Stimulated activated CD4-positive, alpha-beta T cell treated with anti-CD3 and anti-CD28 coated beads, Interleukin-1b, Interleukin-23, amount 100 ng/mL, for 4 hours (primary cell): ENCODE data around the gene ABCA7.

ENCODE experiments used
- DNase-seq, 2 donors: peaks; one replicate each; pipeline ENCODE4 v3.0.0-alpha.2; 2020; ENCODE audit warnings: low read depth in 2 of 2

ABCA7 gene

DNA sequence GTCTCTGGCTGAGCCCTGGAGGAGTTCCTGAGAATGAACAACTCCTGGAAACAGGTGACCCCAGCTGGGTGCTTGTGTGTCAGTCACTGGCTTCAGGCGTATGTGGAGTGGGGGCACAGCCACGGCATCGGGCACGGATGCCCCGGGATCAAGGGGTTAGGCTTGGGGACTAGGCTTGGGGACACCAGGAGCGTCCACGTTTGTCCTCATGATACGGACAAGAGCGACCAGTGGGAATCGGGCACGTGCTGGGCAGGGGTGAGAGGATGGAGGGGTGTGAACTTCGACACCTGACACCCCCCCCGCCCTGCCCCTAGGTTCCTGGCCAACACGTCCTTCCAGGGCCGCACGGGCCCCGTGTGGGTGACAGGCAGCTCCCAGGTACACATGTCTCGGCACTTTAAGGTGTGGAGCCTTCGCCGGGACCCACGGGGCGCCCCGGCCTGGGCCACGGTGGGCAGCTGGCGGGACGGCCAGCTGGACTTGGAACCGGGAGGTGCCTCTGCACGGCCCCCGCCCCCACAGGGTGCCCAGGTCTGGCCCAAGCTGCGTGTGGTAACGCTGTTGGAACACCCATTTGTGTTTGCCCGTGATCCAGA, 35.6 kb upstream of the ABCA7 start:
- no peak for DNase-seq

DNA sequence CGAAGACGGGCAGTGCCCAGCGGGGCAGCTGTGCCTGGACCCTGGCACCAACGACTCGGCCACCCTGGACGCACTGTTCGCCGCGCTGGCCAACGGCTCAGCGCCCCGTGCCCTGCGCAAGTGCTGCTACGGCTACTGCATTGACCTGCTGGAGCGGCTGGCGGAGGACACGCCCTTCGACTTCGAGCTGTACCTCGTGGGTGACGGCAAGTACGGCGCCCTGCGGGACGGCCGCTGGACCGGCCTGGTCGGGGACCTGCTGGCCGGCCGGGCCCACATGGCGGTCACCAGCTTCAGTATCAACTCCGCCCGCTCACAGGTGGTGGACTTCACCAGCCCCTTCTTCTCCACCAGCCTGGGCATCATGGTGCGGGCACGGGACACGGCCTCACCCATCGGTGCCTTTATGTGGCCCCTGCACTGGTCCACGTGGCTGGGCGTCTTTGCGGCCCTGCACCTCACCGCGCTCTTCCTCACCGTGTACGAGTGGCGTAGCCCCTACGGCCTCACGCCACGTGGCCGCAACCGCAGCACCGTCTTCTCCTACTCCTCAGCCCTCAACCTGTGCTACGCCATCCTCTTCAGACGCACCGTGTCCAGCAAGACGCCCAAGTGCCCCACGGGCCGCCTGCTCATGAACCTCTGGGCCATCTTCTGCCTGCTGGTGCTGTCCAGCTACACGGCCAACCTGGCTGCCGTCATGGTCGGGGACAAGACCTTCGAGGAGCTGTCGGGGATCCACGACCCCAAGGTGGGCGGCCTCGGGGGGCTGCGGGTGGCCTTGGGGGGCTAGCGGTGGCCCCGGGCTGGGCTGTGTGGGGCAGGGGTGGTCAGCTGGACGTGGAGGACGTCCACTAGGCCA, 34.9 kb upstream of the ABCA7 start:
- DNase-seq, result no peak

DNA sequence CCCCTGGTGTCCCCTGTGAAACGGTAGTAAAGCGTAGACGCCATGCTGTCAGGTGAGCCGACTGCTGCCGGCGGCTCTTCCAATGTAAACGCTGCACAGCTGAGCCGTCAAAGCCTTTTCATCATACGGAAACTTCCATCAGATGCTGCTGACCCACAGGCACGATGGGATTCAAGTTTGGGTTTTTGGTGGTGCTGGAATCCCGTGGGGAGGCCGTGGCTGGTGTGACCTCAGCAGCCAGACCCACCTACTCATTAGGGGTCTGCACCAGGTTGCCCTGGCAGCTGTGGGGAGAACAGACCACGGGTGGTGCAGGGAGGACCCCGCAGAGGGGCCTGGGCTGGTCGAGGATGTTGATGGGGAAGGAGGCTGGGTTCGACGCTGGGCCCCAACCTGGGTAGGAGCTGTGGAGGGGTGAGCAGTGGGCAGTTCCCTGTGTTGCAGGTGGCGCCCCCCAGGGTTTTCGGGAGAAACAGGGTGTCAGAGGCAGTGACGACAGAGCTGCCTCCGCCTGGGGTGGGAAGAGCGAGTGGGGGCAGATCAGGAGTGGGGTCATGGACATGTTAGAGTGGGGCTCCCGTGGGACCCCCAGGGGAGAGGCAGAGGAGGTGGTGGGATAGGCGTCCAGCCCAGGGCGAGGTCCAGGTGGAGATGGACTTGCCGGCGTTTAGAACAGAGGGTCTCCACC, 33.1 kb upstream of the ABCA7 start:
- no peak for DNase-seq

DNA sequence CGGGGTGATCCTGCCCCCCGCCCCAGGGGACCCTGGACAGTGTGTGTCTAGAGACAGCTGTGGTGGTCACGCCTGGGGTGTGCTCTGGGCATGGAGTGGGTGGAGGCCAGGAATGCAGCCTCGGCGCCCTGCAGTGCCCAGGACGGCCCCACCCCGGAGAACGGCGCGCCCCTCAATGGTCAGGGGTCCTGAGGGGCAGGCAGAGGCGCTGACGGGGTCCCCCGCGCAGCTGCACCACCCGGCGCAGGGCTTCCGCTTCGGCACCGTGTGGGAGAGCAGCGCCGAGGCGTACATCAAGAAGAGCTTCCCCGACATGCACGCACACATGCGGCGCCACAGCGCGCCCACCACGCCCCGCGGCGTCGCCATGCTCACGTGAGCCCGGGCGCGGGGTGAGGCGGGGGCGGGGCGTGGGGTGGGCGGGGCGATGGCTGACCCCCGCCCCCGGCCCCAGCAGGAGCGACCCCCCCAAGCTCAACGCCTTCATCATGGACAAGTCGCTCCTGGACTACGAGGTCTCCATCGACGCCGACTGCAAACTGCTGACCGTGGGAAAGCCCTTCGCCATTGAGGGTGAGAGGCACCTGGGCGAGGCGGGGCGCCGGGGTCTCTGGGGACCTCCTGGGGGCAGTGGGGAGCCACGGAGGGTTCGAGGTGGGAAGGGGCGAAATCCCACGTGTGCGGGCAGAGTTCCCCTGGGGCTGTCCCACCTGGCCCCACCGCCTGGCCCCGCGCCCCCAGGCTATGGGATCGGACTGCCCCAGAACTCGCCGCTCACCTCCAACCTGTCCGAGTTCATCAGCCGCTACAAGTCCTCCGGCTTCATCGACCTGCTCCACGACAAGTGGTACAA, 32.3 kb upstream of the ABCA7 start:
- no peak for DNase-seq

DNA sequence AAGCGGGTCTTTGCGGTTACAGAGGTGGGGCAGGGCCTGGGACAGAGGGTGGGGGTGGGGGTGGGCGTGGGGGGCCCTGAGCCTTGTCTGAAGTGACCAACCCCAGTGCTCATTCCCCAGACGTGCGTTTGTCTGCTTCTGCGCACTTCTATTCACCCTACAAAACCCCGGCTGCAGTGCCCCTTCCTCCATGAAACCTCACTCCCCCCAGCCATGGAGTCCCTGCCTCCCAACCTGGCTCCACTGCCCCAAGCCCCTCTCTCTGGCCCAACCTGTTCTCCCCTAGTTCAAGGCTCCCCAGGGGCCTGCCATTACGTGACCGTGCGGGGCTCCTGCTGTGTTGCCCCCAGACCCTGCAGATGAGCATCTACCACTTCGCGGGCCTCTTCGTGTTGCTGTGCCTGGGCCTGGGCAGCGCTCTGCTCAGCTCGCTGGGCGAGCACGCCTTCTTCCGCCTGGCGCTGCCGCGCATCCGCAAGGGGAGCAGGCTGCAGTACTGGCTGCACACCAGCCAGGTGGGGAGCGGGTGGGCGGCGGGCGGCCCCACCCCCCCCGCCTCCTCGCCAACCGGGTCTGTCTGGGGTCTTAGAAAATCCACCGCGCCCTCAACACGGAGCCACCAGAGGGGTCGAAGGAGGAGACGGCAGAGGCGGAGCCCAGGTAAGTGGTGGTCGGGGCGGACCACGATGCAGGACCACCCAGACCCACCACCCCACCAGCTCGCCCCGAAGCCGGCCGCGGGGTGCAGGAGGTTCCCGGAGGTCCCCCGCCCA, 31.5 kb upstream of the ABCA7 start:
- DNase-seq, result no peak

DNA sequence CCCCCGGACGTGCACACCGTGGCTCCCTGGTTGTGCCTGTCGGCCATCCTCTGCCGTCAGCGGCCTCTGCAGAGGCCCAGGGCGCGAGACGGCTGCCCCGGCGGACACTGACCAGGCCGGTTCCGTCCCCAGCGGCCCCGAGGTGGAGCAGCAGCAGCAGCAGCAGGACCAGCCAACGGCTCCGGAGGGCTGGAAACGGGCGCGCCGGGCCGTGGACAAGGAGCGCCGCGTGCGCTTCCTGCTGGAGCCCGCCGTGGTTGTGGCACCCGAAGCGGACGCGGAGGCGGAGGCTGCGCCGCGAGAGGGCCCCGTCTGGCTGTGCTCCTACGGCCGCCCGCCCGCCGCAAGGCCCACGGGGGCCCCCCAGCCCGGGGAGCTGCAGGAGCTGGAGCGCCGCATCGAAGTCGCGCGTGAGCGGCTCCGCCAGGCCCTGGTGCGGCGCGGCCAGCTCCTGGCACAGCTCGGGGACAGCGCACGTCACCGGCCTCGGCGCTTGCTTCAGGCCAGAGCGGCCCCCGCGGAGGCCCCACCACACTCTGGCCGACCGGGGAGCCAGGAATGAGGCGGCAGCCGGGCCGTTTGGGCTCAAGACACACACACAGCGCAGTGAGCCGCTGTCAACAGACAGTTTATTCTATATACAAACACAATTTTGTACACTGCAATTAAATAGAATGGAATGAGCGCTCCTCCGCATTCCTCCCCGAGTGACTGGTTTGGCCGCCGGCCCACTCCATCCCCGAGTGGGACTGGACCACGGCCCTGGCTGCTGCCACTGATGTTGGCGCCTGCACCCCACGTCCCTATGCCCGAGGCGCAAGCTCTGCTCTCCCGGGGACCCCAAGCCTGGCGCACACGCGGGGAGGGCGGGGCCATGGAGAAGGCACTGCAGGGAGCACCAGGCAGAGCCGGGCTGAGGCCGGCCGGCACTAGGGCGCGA, 30.6 kb upstream of the ABCA7 start:
- DNase-seq, result no peak

DNA sequence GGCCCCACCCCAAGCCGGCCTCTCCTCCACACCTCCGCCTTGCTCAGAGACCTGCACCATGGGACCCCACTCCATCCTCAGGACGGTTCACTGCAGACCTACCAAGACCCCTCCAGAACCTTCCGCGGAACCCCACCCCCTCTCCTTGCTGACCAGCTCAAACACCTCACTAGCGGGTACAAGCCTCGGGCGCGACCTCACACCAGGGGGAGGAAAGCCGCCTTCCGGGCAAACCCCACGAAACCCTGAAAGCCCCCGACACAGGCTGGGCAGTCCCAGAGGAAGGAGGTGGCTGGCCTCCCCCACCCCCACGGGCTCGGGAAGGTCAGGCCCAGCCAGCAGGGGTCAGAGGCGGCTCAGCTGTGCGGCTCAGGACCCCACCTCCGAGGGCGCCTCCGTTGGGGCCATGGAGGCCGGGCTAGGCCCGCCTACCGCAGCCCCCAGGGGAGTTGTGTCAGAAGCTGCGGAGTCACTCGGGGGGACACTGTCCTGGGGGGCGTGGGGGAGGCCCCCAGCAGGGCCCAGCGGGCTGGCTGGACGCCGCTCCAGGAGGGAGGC, 29.8 kb upstream of the ABCA7 start:
- no peak for DNase-seq

DNA sequence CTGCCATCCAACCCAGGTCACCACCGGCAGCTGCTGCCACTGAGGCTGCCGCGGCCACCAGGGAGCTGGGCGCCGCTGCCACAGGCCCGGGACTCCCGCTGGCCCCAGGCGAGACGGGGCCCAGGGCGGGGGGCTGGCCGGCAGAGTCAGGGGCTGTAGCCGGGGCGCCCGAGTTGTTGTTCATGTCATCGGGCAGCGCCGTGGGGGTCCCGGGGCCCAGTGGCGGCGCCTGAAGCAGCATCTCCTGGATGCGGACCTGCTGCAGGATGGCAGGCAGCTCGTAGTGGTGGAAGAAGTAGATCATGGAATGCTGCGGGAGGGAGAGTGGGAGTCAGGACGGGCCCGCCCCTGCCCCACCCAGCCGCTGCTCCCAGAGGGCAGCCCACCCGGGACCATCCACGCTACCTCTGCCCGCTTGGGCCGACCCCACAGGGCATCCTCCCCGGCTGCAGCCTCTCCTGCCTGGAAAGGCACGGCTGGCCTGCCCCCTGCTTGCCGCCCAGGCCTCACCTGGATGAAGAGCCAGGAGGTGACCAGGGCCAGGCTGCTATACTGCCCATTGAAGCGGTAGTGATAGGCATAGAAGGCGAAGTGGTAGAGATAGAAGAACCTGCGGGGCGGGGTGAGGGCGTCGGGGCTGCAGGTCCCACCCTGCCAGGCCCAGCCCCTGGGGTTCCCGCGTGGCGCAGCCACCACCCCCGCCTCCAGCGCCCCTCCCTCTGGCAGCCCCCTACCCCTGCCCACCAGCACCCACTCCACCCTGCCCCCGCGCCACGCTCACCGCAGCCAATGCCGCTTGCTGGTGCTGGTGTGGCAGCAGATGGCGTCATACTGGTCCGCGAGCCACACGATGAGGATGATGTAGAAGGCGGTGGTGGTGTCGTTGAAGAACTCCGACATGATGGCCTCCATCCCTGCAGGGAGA, 29.1 kb upstream of the ABCA7 start:
- DNase-seq, result no peak

DNA sequence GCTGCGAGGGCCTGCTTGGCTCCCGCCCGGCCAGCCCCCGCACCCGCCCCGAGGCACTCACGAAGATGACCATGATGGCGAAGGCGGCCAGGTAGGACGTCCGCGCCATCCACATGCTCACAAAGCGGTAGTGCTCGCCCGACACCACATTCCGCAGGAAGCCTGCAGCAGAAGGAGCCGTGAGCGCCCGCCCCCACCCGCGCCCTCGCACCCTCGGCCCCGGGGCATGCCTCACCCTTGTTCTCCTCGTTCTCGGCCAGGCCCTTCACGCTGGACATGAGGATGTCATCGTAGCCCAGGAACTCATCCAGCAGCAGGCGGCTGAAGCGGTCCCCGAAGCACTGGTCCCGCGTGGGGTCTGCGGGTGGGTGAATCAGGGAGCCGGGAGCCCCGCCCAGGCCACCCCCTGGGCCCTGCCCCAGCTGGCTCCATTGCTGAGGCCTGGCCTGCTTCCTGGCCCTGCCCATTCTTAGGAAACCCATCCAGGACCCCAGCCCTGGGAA, 28.0 kb upstream of the ABCA7 start:
- no peak for DNase-seq

DNA sequence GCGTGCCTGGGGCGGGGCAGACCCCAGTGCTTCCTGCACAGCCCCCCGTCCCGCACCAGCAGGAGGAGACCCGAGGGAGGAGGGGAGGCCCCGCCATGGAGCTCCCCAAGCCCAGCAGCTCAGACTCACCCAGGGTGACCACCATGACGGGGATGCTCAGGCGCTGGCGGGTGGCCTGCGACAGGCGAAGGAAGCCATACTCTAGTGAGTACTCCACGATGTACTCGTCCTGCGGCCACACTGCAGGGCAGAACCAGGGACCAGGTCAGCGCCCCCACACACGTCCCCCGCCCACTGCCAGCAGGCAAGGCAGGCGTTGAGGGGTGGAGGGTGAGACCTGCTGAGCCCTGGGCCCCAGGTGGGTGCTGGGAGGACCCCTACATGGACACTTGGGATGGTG, 27.6 kb upstream of the ABCA7 start:
- no peak for DNase-seq

DNA sequence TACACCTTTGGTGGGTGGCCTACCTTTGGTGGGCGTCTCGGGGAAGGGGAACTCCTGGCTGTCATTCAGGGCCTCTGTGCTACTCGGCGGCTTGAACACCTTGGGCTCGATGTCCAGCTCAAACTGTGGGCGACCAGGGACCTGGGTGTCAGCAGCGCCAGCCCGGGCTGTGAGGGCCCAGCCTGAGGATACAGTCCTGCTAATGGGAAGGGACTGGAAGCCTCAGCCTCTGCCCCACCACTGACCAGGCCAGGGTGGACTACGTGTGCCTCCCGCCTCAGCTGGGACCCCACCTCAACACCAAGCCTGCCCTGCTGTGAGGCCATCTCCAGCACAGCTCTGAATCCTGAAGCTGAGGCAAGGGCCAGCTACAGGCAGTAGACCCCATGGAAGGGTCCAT, 26.7 kb upstream of the ABCA7 start:
- no peak for DNase-seq

DNA sequence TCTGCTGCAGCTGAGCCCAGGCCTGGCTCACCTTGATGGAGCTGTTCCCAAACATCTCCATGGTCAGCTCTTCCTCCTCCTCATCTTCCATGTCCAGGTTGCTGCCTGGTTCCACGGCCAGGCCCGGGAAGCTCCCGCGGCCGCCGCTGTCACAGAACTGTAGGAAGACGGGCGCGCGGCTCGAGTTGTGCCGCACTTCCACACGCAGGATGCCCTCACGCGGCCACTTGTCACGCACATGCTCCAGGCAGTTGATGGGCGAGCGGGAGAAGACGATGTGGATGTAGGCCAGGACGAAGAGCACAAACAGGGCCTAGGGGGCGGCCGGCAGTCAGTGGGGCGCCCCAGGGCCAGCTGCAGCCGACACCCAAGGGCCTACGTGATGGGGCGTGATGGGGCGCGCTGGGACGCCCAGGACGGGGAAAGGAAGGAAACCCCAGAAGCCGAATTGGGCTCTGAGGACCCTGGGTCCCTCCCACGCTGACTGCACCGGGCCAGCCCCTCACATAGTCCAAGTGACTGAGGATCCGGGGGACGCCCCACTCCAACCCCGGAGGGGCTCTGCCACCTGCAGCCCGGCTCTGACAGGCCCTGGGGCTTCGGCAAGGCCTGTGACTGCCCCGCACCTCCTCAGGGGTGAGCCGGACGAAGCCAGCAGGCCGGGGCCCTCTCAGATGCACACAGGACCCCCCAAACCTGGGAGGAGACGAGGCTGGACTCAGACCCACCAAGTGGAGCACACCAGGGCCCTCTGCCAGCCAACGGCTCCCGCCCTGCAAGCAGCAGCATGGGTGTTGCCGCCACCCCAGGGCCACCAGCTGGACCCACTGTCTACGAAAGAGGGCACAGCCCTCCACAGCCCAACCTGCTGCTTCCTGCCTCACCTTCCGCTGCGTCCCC, 25.5 kb upstream of the ABCA7 start:
- DNase-seq, result no peak

DNA sequence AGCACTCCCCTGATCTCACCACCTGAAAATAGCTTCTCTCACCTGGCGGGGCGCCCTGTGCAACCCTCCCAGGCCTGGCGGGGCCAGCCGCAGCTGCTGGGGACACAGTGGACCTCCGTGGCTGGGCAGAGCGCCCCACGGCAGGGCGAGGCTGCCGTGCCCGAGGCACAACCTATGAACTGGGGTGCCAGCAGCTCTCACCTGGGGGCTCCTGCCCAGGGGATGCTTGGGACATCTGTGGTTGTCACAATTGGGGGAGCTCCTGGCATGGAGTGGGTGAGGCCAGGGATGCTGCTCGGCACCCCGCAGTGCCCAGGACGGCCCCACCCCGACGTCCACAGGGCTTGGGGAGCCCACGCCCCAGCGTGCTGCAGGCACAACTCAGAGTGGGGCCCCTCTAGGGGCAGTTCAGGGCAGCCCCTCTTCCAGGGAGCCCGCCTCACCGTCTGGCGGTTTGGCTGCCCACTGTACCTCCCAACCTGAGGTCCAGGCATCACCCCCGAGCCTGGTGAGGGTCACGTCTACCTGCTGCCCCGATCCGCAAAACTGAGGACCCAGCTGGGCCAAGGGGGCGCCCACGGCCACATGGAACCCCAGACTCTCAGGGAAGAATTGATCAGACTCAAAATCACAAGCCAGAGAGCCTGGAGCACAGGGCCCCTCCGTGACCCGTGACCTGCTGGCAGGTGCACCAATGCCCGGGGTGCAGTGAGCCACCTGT, 24.7 kb upstream of the ABCA7 start:
- no peak for DNase-seq

DNA sequence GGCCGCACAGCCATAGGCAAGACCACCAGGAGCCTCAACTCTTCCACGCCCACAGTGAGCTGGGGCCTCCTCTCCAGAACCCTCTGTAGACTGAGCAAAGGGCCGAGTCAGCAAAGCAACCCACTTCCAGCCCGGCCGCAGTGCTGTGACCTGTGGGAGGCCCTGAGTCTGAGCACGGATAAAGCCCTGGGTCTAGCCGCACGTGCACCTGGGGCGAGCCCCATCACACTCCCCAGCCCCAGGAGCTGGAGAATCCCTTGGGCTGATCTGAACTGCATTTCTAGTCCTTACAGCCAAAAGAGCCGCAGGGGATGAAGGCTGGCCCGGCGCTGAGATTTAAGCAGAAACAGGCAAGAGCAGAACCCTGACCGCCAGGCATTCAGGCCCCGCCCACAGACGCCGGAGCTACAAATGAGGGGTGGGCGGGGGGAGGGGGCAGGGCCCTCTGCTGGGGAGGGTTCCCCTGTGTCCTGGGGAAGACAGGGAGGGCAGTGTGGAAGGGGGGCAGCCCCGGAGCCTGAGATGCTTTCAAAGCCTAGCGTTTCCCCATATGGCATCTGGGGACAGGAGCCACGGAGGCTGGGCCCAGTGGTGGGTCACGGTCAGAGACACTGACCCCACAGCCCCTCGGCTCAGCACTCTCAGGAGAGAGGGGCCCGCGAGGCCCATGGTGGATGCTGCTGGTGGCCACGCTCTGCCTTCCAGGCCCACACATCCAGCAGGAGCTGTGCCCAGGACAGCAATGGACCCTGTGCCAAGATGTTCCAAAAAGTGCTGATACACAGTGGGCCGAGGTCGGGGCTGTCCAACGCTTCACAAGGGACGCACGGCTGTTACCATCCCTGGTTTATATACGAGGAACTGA, 23.9 kb upstream of the ABCA7 start:
- DNase-seq, result no peak

DNA sequence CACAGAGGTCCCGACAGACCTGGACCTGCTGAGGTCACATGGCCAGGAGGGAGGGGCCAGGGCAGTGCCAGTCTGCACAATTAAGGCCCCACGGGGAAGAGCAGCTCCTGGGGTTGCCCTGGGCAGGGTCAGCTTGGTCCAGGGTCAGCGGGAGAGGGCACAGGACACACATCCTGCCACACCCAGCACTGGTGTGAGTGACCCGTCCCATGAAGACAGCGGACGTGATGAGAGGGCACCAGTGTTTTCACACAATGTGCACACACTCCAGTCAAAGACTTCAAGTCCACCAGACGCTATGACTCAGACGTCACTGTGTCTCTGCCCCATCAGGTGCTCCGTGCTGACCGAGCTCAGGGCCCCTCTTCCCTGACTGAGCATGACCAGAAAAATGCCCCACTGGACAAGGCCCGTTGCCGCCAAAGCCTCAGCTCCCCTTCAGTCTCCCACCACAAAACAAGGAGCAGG, 23.2 kb upstream of the ABCA7 start:
- DNase-seq, result no peak
